HCT116 (cell line): Measurements from ENCODE around the gene DERL3.

Source experiments
- CEBPB ChIP-seq: IDR thresholded peaks from 2 replicates; pipeline ENCODE4 v1.6.1; 2012; ENCODE audit warnings: low read depth
- EGR1 ChIP-seq: IDR thresholded peaks from 2 replicates; pipeline ENCODE4 v1.6.1; 2012; ENCODE audit warnings: low read depth
- POLR2A ChIP-seq: IDR thresholded peaks from 2 replicates; pipeline ENCODE4 v1.7.0; 2011; ENCODE audit warnings: borderline replicate concordance; ENCODE audit not compliant: insufficient read depth, insufficient read length; ENCODE audit errors: extremely low read depth
- YY1 ChIP-seq: IDR thresholded peaks from 2 replicates; pipeline ENCODE4 v1.6.1; 2011; ENCODE audit warnings: low read length, low read depth, moderate library complexity, mild to moderate bottlenecking; ENCODE audit not compliant: insufficient replicate concordance; ENCODE audit errors: extremely low read depth
- TF ChIP-seq, protein P1 (sequence below), 3 experiments: fragments of 200-600 bp in 1 of 3; sonication (generic) in 1 of 3; IDR thresholded peaks in 2 of 3; conservative IDR thresholded peaks in 1 of 3; 2 replicates each; pipeline ENCODE4 v1.5.1; 2012 to 2017; ENCODE audit warnings: low read depth in 2 of 3, low read length in 2 of 3, antibody characterized with exemption in 1 of 3, borderline replicate concordance in 1 of 3, control low read depth in 1 of 3, mild to moderate bottlenecking in 1 of 3, mixed read lengths in 1 of 3, mixed run types in 1 of 3, moderate library complexity in 1 of 3; ENCODE audit not compliant: insufficient read depth in 1 of 3
- TF ChIP-seq, protein P2 (sequence below): IDR thresholded peaks from 2 replicates; pipeline ENCODE4 v1.6.1; 2012; ENCODE audit warnings: low read depth

DNA sequence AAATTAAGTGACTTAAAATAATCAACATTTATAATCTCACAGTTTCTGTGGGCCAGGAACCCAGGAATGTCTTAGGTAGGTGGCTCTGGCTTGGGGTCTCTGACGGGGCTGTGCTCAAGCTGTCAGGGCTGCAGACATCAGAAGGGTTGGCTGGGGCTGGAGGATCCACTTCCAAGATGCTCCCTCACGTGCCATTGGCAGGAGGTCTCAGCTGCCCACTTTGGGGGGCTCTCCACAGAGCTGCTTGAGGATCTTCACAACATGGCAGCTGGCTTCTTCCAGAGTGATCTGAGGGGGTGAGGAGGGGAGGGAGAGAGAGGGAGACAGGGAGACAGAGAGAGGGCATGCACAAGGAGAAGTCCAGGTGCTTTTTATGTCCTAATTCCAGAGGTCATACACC, 37.0 kb upstream of the DERL3 start:
- TF ChIP-seq EGR1, result no peak
- TF ChIP-seq, protein P1, sequence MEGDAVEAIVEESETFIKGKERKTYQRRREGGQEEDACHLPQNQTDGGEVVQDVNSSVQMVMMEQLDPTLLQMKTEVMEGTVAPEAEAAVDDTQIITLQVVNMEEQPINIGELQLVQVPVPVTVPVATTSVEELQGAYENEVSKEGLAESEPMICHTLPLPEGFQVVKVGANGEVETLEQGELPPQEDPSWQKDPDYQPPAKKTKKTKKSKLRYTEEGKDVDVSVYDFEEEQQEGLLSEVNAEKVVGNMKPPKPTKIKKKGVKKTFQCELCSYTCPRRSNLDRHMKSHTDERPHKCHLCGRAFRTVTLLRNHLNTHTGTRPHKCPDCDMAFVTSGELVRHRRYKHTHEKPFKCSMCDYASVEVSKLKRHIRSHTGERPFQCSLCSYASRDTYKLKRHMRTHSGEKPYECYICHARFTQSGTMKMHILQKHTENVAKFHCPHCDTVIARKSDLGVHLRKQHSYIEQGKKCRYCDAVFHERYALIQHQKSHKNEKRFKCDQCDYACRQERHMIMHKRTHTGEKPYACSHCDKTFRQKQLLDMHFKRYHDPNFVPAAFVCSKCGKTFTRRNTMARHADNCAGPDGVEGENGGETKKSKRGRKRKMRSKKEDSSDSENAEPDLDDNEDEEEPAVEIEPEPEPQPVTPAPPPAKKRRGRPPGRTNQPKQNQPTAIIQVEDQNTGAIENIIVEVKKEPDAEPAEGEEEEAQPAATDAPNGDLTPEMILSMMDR (IDR thresholded peaks at IDR 0.05 in 2 of 3, conservative IDR thresholded peaks at IDR 0.05 in 1 of 3; ENCODE audit: borderline replicate concordance in 1 of 3, insufficient read depth in 1 of 3, low read depth in 2 of 3, low read length in 2 of 3), result no peak
- no peak for TF ChIP-seq YY1
- TF ChIP-seq, protein P2, sequence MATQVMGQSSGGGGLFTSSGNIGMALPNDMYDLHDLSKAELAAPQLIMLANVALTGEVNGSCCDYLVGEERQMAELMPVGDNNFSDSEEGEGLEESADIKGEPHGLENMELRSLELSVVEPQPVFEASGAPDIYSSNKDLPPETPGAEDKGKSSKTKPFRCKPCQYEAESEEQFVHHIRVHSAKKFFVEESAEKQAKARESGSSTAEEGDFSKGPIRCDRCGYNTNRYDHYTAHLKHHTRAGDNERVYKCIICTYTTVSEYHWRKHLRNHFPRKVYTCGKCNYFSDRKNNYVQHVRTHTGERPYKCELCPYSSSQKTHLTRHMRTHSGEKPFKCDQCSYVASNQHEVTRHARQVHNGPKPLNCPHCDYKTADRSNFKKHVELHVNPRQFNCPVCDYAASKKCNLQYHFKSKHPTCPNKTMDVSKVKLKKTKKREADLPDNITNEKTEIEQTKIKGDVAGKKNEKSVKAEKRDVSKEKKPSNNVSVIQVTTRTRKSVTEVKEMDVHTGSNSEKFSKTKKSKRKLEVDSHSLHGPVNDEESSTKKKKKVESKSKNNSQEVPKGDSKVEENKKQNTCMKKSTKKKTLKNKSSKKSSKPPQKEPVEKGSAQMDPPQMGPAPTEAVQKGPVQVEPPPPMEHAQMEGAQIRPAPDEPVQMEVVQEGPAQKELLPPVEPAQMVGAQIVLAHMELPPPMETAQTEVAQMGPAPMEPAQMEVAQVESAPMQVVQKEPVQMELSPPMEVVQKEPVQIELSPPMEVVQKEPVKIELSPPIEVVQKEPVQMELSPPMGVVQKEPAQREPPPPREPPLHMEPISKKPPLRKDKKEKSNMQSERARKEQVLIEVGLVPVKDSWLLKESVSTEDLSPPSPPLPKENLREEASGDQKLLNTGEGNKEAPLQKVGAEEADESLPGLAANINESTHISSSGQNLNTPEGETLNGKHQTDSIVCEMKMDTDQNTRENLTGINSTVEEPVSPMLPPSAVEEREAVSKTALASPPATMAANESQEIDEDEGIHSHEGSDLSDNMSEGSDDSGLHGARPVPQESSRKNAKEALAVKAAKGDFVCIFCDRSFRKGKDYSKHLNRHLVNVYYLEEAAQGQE, result no peak
- no peak for TF ChIP-seq POLR2A
- no peak for TF ChIP-seq CEBPB
